Posterior vena cava (tissue), 2 donors: ENCODE results near the gene USP22. TPM values are rescaled to one million over a fixed set of nuclear protein-coding genes. Genes with fewer than 3 reads are reported as not detected.
A peak's percentile ranks its signal among the peaks of the same experiment; 100 is the strongest.

ENCODE experiments used
- DNase-seq: peaks from one replicate; pipeline ENCODE4 v3.0.0-alpha.2; 2020; ENCODE audit warnings: low spot score
- intact Hi-C, 2 donors: fragments of 100-400 bp; cut with DNase I; formaldehyde crosslinking; loops; one replicate each; pipeline versions ENCODE4 v1.14.1 to v1.14.2; 2022 to 2023
- total RNA-seq, 2 donors: library from RNA; stranded (reverse); fragmentation: NEBNext Ultra II Directional; extraction: Animal tissue kit (Norgen Biotek cat#: 25700); gene quantifications; one replicate each; pipeline ENCODE4 v1.2.1, GENCODE V29; 2021
- donor health status: DM: yes; HTN: yes; CAD: no.
- donor health status: DM: yes; HTN: yes; CAD: no.

Gene USP22
- total RNA-seq, 2 donors from 2014 or later = 136 to 142 TPM

- intact Hi-C loops = no loop called here
- DNase-seq = no peak
These were observed 14.6 kb downstream of the USP22 start for GRCh38 chr17:21028192-21028591.

- intact Hi-C loops = no loop called here
These were observed 15.8 kb downstream of the USP22 start for GRCh38 chr17:21027031-21027430.

GRCh38 chr17:21025451-21025850 is 17.4 kb downstream of the USP22 start:
- intact Hi-C loops = no loop called here
- DNase-seq = no peak

More at GRCh38 chr17:21027031-21027430, 15.8 kb downstream of the USP22 start:
- DNase-seq = no peak

- no peak for DNase-seq
- intact Hi-C loops = no loop called here
These were observed 18.8 kb downstream of the USP22 start for GRCh38 chr17:21024024-21024423.

- no peak for DNase-seq
These were observed 21.5 kb downstream of the USP22 start for GRCh38 chr17:21021208-21021803.

GRCh38 chr17:21020622-21021021 is 22.2 kb downstream of the USP22 start:
- intact Hi-C loops = no loop called here
- no peak for DNase-seq

More at GRCh38 chr17:21021208-21021803, 21.5 kb downstream of the USP22 start:
- intact Hi-C loops = no loop called here

- DNase-seq = no peak
These were observed 22.7 kb downstream of the USP22 start for GRCh38 chr17:21019976-21020586.

GRCh38 chr17:21018894-21019293 is 23.9 kb downstream of the USP22 start:
- DNase-seq = no peak
- intact Hi-C loops = no loop called here

More at GRCh38 chr17:21019976-21020586, 22.7 kb downstream of the USP22 start:
- intact Hi-C loops = no loop called here

- intact Hi-C loops = no loop called here
- no peak for DNase-seq
These were observed 24.9 kb downstream of the USP22 start for GRCh38 chr17:21017861-21018260.

GRCh38 chr17:21017256-21017655 is 25.6 kb downstream of the USP22 start:
- no peak for DNase-seq
- intact Hi-C loops = no loop called here

GRCh38 chr17:21016826-21017225 is 26.0 kb downstream of the USP22 start:
- intact Hi-C loops = no loop called here
- DNase-seq = no peak

GRCh38 chr17:21015564-21015963 is 27.2 kb downstream of the USP22 start:
- intact Hi-C loops = no loop called here
- no peak for DNase-seq

- no peak for DNase-seq
- intact Hi-C loops = no loop called here
These were observed 28.3 kb downstream of the USP22 start for GRCh38 chr17:21014498-21014897.

- DNase-seq = no peak
- intact Hi-C loops = no loop called here
These were observed 28.8 kb downstream of the USP22 start for GRCh38 chr17:21013983-21014382.

- intact Hi-C loops = no loop called here
- DNase-seq = no peak
These were observed 30.1 kb downstream of the USP22 start for GRCh38 chr17:21012736-21013135.

GRCh38 chr17:21010705-21011596 is 31.9 kb downstream of the USP22 start:
- intact Hi-C loops = no loop called here
- peak; percentile 75 for DNase-seq

GRCh38 chr17:21008992-21009671 is 33.7 kb downstream of the USP22 start:
- intact Hi-C loops = no loop called here
- DNase-seq = no peak

- intact Hi-C loops = no loop called here
- DNase-seq = peak; percentile 46
These were observed 34.5 kb downstream of the USP22 start for GRCh38 chr17:21008160-21008915.

- peak; percentile 7 for DNase-seq
- intact Hi-C loops = no loop called here
These were observed 35.2 kb downstream of the USP22 start for GRCh38 chr17:21007646-21008045.
